Psoas muscle (tissue), 8 donors: ENCODE measurements around the gene UBE3B. TPM values are rescaled to one million over a fixed set of nuclear protein-coding genes. Genes with fewer than 3 reads are reported as not detected.

Experiments used
- ATAC-seq, 4 donors: fragments of 200-7000 bp; cut with Tn5 transposase; one replicate each; pipeline ENCODE4 v1.9.1; 2020; ENCODE audit warnings: moderate library complexity in 3 of 4, mild to moderate bottlenecking in 2 of 4
- DNase-seq, 2 donors: peaks; one replicate each; pipeline ENCODE4 v3.0.0-alpha.2; 2020
- H3K27ac ChIP-seq: fragments of 200-600 bp; one replicate; pipeline ENCODE4 v1.8.0; 2022
- H3K27me3 ChIP-seq, 3 donors: fragments of 200-600 bp in 1 of 3; one replicate each; pipeline versions ENCODE4 v1.6.1 to v1.8.0; 2013 to 2022; ENCODE audit warnings: low read length in 2 of 3, mild to moderate bottlenecking in 2 of 3, moderate library complexity in 1 of 3; ENCODE audit not compliant: insufficient read depth in 3 of 3
- H3K36me3 ChIP-seq, 2 donors: fragments of 200-600 bp in 1 of 2; one replicate each; pipeline versions ENCODE4 v1.6.1 to v1.8.0; 2013 to 2022; ENCODE audit warnings: low read depth in 1 of 2, mild to moderate bottlenecking in 1 of 2, moderate library complexity in 1 of 2; ENCODE audit not compliant: insufficient read depth in 1 of 2
- H3K4me1 ChIP-seq: fragments of 200-600 bp; one replicate; pipeline ENCODE4 v1.8.0; 2022
- H3K4me3 ChIP-seq: fragments of 200-600 bp; one replicate; pipeline ENCODE4 v1.8.0; 2022; ENCODE audit warnings: mild to moderate bottlenecking
- H3K9me3 ChIP-seq: fragments of 200-600 bp; one replicate; pipeline ENCODE4 v1.8.0; 2022
- CTCF ChIP-seq: fragments of 200-600 bp; IDR thresholded peaks from one replicate; pipeline ENCODE4 v1.8.0; 2022; ENCODE audit warnings: antibody characterized with exemption
- WGBS, 3 donors: extraction: QIAGEN DNeasy Blood & Tissue Kit; methylation state at CpG; one replicate each; pipeline versions ENCODE4 v1.1.6 to v1.1.7; 2013; 5-methylcytosine and 5-hydroxymethylcytosine counted together
- intact Hi-C, 2 donors: fragments of 100-400 bp; cut with DNase I; formaldehyde crosslinking; loops; one replicate each; pipeline versions ENCODE4 v1.11.0 to v1.14.2; 2022
- polyA plus RNA-seq, 3 donors: library from polyadenylated mRNA; stranded (reverse); fragments of 200-250 nt; gene quantifications; one replicate each; pipeline ENCODE4 v1.2.3, GENCODE V29; 2013
- total RNA-seq, 4 donors: library from RNA; stranded (reverse); fragmentation: NEBNext Ultra II Directional in 2 of 4; extraction: Animal tissue kit (Norgen Biotek cat#: 25700) in 2 of 4; gene quantifications; one replicate each; pipeline versions ENCODE4 v1.2.1 to v1.2.4, GENCODE V29; 2021 to 2023
- donor health status: healthy with polysubstance abuse.
- donor health status: DM: no; HTN: no; CAD: no; lungs with moderate emphysema.
- donor health status: Bipolar disorder and iron deficiency.
- donor health status: healthy.
- donor health status: DM: yes; HTN: yes; CAD: no.
- donor health status: DM: no; HTN: no; CAD: no.
- donor health status: DM: no; HTN: no; CAD: no.
- donor health status: DM: yes; HTN: yes; CAD: no.

The UBE3B gene
- total and polyA plus RNA-seq, 7 donors = 13.5 to 50.8 (median 42.6) TPM

- intact Hi-C loops = no loop called here
- H3K27ac ChIP-seq = peak overlapping the region; percentile 92
- H3K36me3 ChIP-seq = peaks cover 0 to 74% of the 10 kb centered on the region in 2 donors
- H3K4me1 ChIP-seq = peaks cover 17% of the 10 kb centered on the region
- no peak for ATAC-seq
- 66 to 73% (median 67%) methylated on average over 3 of the region's 3 CpGs for WGBS, 3 donors
- peak overlapping the region; percentile 83 for H3K4me3 ChIP-seq
- no peaks in the 10 kb centered on the region for H3K27me3 ChIP-seq
- TF ChIP-seq CTCF = no peak
- no peaks in the 10 kb centered on the region for H3K9me3 ChIP-seq
- DNase-seq = no peak
These were observed 95.0 kb downstream of the UBE3B start for GRCh38 chr12:109572506-109572845.

GRCh38 chr12:109573029-109573913, 95.8 kb downstream of the UBE3B start, which contains the start of the genes MMAB and MVK:
TSS of gene MMAB (minus strand) at chr12:109573504. CDS start at chr12:109573480, 24 bp downstream.
TSS of gene MVK (plus strand) at chr12:109573794. CDS start at chr12:109574823, 1,029 bp downstream.
- H3K27ac ChIP-seq = peak within 1 kb of the TSS; percentile 92
- H3K4me3 ChIP-seq = peak within 1 kb of the TSS; percentile 83
- H3K36me3 ChIP-seq = peaks cover 1 to 74% of the 10 kb centered on the region in 2 donors
- intact Hi-C loops = no loop called here
- H3K9me3 ChIP-seq = no peaks in the 10 kb centered on the region
- WGBS, 3 donors = 0 to 1% (median 1%) methylated on average over 63 to 74 of the region's 74 CpGs
- H3K4me1 ChIP-seq = peaks cover 17% of the 10 kb centered on the region
- DNase-seq (peak; percentile 98 to 99), ATAC-seq (peak; percentile 97 to 99 (median 98))
- no peak for TF ChIP-seq CTCF
- no peaks in the 10 kb centered on the region for H3K27me3 ChIP-seq

GRCh38 chr12:109573914-109574244, 96.4 kb downstream of the UBE3B start:
- peaks cover 2 to 74% of the 10 kb centered on the region in 2 donors for H3K36me3 ChIP-seq
- no peak for TF ChIP-seq CTCF
- intact Hi-C loops = no loop called here
- no peak for DNase-seq
- H3K27me3 ChIP-seq = no peaks in the 10 kb centered on the region
- no peaks in the 10 kb centered on the region for H3K9me3 ChIP-seq
- peak overlapping the region; percentile 83 for H3K27ac ChIP-seq
- ATAC-seq = no peak
- peak overlapping the region; percentile 83 for H3K4me3 ChIP-seq
- peaks cover 17% of the 10 kb centered on the region for H3K4me1 ChIP-seq
- WGBS, 3 donors = 0 to 1% (median 1%) methylated on average over 13 of the region's 13 CpGs

GRCh38 chr12:109575683-109576082, 98.2 kb downstream of the UBE3B start:
- no peak for TF ChIP-seq CTCF
- no peak for ATAC-seq
- Histone ChIP-seq H3K4me3 (no peak overlapping the region), H3K36me3 (peaks cover 2 to 74% of the 10 kb centered on the region in 2 donors), H3K4me1 (peaks cover 17% of the 10 kb centered on the region), H3K27ac (no peak overlapping the region), H3K9me3 (no peaks in the 10 kb centered on the region), H3K27me3 (no peaks in the 10 kb centered on the region)
- 79 to 91% (median 83%) methylated on average over 3 of the region's 3 CpGs for WGBS, 3 donors
- intact Hi-C loops = no loop called here
- DNase-seq = peak in 1 of 2 donors; percentile 9
